ENCODE data around the gene NFKBIB.

GRCh38 chr19:38890686-38891085, 9.1 kb upstream of the NFKBIB start:
- TF ChIP-seq CTCF (optimal IDR thresholded peaks at IDR 0.05 in 1 of 3, IDR thresholded peaks at IDR 0.05 in 1 of 3, conservative IDR thresholded peaks at IDR 0.05 in 1 of 3; ENCODE audit: extremely low read depth in 1 of 3, insufficient read depth in 2 of 3, low read length in 3 of 3) (no peak), EZH2 (IDR thresholded peaks at IDR 0.05; ENCODE audit: low read length) (no peak)

Measured in keratinocyte (primary cell).